HS-27A (cell line): ENCODE results near the gene MAP1LC3B2.
A peak's percentile ranks its signal among the peaks of the same experiment; 100 is the strongest.

Experiments used
- DNase-seq: peaks from one replicate; pipeline ENCODE4 v3.0.0-alpha.2; 2012; ENCODE audit warnings: low read depth, missing footprints

MAP1LC3B2 gene

DNA sequence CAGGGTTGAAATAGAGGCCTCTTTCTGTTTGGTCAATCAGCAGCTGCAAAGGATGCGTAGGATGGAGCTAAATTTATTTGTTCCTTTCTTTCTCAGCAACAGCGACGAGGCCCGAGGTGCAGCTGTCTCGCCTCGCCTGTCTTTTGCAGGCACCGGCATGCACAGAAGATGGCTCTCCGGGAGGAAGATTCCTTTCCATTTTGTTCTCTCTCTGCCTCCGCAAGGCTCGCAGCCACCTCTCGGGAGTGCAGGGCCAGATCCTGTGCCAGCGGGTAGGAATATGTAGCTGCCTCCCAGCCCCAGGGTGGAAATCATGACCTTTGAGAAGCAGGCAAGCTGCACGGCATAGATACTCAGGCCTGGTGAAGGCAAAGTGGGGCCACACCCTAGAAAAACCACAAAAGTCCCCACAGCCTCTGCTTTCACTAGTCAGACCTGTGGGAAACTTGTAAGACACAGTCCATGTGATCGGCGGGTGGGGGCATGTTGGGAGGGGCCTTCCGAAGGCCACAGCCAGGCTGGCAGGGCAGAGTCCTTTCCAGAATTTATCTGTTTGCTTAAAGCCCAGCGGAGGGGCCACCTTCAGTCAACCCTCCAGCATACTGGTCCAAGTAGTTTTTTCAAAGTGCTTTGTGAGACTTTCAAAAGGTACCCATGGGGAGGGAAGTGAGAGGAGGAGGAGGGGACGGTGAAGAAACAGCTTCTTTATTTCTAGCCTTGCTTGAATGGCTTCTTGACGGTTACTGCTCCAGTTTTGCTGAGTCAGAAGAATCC lies at the start of gene MAP1LC3B2:
Gene MAP1LC3B2 (plus strand): TSS at position 220 of the 774 bp plus-strand sequence. CDS start 16,562 bp downstream, outside the sequence.
- peak; percentile 39 for DNase-seq

DNA sequence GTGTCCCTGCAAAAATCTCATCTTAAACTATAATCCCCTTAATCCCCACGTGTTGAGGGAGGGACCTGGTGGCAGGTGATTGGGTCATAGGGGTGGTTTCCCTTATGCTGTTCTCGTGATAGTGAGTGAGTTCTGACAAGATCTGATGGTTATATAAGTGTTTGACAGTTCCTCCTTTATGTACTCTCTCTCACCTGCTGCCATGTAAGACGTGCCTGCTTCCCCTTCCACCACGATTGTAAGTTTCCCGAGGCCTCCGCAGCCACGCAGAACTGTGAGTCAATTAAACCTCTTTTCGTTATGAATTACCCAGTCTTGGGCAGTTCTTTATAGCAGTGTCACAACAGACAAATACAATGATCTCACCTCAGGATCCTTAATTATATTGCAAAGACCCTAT lies 45.2 kb upstream of the MAP1LC3B2 start:
- DNase-seq: no peak

DNA sequence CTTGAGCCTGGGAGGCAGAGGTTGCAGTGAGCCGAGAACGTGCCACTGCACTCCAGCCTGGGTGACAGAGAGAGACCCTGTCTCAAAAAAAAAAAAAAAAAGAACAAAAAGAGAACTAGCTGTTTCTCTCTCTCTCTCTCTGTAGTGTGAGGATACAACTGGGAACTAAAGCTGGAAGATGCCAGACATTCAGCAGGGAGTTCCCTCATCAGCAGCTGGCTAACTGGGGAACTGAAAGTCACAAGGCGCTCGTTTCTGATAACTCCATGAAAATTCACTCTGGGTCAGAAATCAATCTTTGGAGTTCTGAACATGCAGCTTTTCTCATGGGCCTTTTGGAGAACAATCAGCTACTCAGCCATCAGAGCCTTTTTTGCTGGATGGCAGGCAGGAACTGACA lies 43.5 kb upstream of the MAP1LC3B2 start:
- DNase-seq: no peak

DNA sequence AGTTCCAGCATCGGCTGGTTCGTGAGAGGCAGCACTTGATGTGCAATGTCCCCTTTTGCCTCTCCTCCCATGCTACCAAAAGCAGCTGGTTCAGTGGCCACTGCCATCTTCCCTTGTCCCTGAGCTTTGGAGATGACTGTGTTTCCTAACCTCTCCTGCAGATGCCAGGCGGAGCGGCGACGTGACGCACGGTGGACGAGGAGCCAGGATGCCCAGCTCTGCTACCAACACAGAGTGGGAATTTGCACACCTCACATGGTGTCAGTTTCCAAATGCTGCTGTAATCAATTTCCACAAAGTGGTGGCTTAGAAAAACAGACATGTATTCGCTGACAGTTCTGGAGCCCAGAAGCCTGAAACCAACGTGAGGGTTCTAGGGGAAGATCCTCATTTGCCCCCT lies 42.5 kb upstream of the MAP1LC3B2 start:
- DNase-seq: no peak

DNA sequence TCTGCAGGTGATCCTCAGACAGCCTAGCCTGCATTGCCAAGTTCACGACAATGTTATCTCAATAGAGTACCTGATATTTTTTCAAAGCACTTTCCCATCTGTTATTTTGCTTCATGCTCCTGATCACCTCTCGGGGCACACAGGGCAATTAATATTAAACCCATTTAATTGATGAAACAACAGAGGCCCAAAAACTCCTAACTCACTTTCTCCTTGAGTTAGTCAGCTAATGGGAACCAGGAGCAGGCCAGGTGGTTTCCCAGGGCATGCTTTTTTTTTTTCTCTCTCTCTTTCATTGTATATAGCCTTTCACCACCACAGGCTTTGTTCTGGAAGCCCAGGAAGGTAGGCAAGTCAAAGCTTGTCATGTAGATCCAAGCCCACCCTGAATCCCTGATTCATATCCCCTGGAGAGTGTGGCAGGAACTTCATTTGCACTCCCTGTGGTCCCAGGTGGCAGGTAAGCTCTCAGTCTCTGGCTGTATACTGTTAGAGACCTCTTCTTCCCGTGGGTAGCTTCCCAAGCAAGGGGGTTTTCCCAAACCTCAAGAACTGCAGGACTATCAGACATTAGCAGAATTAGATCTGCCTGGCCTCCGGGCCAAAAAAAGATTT lies 41.6 kb upstream of the MAP1LC3B2 start:
- no peak for DNase-seq

DNA sequence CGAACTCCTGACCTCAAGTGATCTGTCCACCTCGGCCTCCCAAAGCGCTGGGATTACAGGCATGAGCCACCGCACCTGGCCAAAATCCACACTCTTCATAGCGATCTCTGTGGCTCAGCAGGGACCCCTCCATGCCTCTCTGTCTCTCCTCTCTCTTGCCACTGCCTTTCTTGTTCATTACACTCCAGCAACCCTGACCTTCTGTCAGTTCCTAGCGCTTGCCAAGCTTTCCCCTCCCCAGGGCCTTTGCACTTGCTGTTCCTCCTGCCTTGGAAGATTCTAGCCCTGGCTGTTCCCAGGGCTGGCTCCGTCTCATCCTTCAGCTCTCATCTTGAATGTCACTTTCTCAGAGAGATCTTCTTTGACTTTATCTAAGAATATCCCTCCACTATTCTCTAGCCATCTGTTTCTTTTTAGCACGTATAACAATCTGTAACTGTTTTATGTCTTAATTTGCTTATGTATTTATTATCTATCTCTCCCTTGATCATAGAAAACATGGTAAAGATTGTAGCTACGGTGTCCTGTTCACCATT lies 38.9 kb upstream of the MAP1LC3B2 start:
- no peak for DNase-seq

DNA sequence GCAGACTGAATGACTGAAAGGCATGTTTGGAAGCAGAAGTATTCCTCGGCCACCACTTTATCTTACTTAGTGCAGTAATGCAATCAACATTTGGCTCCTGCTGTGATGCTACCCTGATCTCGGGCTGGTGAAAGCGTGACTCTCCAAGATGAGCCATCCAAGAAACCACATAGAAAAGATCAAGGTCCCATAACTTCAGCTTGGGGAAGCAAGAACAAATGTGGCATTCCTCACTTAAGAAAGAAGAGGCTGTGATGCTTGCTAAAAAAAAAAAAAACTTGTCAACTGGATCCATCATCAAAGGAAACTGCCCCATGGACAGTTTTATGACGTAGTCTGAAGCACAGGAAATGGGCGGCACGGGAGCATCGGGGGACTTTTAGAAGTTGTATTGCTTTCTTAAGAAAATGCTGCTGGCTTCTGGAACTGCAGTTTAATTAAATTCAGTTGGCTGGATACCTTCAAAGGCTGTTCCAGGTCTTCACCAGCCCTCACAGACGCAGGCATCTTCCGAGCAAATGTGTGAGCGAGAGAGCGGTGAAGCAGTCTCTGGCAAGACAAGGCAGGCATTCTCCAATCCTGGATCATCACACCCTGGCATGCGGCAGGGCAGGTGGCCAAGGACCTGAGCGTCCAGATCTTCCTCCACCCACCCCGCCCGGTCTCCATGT lies 38.2 kb upstream of the MAP1LC3B2 start:
- no peak for DNase-seq

DNA sequence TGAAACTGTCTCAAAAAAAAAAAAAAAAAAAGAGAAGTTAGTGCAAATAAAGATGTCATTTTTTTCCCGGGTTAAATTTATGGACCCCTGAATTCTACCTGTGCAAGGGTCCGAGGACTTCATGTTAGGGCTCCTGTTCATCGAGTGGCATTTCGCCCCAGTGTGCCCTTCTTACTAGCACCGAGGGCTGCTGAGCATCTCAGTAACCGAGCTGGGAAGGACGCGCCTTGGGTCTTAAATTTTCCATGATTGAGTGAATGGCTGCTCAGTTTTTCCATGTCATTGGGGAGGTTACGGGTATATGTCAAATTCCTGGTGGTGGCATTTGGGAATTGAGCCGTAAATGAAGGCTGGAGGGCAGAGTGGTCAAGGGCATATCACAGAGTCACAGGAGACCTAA lies 34.9 kb upstream of the MAP1LC3B2 start:
- DNase-seq: no peak

DNA sequence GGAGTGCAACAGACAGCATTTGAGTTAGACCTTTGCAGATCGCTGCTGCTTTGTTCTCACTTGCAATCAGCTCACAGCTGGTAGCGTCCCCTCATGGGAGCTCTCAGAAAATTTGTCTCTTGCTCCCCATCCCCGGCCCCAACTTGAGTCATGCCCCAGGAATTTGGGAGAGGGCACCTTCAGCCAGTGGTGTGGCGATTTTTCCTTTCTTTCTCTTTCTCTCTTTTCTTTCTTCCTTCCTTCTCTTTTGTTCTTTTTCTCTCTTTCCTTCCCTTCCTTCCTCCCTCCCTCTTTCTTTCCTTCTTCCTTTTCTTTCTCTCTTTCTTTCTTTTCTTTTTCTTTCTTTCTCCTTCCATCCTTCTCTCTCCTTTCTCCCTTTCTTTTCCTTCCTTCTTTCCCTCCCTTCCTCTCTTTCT lies 34.2 kb upstream of the MAP1LC3B2 start:
- DNase-seq: peak; percentile 34

DNA sequence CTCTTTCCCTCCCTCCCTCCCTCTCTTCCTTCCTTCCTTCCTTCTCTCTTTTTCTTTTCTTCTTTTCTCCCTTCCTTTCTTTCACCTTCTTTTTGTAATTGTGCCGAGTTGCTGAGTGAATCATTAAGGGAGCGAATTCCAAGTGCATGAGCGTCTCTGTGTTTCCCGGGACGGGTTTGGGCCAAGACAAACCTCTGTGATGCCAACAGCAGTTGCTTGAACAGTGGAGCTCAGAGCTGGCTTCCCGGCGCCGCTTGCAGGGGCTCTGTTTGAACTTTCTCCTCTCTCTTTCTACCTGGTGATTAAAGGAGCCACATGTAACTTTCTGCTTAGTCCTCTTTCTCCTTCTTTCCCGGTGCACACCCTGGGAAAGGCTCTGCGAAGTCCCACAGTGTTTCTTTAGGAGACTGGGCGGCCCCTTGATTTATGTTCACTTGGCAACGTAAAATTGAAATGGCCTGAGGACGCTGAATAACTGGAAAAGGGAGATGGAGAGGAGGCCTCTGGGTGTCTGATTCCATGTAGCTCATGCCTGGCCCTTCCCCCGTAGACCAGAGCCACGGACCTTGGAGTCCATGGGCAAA lies 33.7 kb upstream of the MAP1LC3B2 start:
- peak; percentile 75 for DNase-seq

DNA sequence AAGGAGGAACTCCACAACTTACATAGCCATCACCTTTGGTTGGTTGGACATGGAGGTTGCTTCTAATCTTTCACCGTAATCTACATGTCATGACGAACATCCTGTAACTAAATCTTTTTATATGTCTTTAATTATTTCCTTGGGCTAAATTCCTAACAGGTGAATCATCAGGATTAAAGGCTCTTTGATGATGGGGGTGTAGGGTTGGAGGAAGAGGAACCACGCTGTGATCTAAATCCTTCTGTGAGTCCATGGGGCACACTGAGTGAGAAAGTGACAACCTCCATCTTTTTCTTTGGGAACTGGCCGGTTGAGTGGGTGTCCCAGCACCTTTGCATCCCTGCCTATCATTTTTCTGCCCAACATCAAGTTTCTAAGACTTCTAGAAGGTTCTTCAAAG lies 31.1 kb upstream of the MAP1LC3B2 start:
- DNase-seq: peak; percentile 81

DNA sequence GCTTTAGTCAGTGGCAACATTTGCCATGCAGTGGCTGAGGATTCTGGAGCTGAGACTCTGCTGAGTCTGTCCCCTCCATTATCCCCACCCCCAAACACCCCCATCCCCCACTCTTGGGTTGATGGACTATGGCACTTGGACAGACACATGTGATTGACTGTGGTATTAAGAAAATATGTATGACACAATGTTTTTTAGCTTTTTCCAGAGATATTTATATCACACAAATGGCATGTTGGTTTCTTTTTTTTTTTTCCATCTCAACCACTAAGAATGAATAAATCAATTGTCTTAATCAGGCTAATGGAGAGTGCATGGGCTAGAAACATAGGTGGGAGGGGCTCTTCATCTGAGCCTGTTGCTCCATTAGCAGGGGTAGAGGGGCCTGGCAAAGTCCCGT lies 30.7 kb upstream of the MAP1LC3B2 start:
- DNase-seq: no peak

DNA sequence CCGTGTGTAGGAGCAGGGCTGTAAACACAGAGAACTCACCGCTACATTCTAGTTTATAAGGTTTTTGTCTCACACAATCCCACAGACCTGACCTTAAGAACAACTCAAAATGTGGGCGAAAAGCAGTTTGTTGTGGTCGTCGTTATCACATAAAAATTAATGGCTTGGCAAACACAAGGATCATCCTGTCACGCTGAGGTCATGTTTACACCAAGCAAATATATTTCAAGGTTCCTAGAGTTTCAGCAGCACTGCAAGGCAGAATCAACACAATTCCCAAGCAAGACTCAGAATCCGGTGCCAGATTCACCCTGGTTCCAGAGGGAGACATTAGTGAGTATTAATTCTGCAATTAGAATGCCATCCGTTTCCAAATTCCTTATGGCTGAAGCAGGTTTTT lies 30.1 kb upstream of the MAP1LC3B2 start:
- DNase-seq: no peak

DNA sequence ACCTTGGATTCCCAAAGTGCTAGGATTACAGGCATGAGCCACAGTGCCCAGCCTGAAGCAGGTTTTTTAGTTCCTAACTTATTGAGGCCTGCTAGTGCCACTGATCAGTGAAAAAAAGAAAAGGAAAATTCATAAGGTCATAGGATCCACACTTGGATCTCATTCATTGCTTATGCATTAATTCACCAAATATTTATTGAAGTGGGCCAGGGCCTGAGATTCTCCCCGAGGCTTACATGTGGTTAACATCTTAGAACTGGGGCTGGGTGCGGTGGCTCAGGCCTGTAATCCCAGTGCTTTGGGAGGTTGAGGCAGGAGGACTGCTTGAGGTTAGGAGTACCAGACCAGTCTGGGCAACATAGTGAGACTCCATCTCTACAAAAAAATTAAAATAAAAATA lies 29.5 kb upstream of the MAP1LC3B2 start:
- no peak for DNase-seq

DNA sequence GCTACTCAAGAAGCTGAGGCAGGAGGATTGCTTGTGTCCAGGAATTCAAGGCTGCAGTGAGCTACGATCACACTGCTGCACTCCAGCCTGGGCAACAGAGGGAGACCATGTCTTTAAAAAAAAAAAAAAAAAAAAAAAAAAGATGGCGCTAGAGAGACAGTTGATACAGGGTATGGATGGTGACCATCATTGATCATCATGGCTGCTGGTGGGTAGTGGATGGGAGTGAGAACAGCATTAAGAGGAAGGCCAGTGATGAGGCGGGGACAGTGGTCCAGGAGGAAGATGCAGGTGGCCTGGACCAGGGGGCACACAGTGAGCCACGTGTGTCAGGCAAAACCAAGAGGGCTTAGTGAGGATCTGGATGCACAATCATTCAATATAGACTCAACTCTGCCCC lies 26.8 kb upstream of the MAP1LC3B2 start:
- DNase-seq: no peak

DNA sequence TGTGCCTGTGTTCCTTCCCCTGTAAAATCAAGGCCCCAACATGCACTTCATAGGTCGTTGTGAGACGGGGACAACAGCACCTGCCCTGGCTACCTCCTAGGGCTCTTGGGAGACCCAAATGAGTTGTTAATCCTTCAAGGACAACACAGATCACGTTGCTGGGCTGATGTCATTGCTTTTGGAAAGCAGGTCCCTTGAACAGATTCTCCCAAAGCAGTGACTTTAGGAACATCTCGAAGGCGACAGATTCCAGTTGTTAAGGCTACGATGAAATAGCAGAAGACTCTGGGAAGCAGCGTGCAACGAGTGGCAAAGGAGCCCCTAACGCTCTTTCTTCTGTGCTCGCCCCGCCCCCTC lies 26.2 kb upstream of the MAP1LC3B2 start:
- DNase-seq: no peak

DNA sequence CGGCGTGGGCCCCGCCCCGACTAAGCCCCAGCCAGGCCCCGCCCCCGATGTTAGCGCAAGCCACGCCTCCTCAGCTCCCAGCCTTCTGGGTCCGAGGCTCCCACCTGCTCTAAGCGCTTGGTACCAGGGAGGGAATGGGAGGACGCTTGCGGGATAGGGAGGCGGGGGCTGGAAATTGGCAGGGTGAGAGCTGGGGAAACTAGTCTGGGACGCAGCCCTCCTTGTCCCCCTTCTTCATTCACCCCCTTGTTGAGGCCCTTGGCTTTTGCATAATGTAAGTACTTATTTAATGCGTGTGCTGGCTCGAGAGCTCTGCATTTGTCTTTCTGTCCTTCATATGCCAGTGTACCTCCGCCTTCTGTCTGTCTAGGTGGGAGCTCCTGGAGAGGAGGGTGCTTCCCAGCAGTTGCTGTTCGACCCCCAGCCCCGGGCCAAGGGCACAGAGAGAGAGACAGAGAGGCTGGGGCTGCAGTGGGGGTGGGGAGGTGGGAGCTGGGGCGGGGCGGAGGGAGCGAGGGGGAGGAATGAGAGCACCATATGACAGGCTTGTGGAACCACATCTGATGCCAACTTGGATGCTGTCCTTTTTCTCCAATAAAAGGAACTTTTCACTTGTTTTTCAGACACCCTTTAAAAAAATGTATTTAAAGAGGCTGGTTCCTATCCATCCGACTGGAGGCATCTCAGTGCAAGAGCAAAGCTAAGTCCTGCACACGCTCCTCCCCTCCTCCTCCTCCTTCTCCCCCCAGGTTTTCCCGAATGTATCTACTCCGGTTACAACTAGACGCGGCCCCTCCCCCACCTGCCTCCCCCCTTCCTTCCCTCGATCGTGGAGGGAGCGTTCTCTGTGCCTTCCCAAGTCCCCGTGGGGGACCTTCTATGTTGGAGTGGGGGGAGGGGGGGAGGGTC lies 25.6 kb upstream of the MAP1LC3B2 start:
- DNase-seq: peak; percentile 40

DNA sequence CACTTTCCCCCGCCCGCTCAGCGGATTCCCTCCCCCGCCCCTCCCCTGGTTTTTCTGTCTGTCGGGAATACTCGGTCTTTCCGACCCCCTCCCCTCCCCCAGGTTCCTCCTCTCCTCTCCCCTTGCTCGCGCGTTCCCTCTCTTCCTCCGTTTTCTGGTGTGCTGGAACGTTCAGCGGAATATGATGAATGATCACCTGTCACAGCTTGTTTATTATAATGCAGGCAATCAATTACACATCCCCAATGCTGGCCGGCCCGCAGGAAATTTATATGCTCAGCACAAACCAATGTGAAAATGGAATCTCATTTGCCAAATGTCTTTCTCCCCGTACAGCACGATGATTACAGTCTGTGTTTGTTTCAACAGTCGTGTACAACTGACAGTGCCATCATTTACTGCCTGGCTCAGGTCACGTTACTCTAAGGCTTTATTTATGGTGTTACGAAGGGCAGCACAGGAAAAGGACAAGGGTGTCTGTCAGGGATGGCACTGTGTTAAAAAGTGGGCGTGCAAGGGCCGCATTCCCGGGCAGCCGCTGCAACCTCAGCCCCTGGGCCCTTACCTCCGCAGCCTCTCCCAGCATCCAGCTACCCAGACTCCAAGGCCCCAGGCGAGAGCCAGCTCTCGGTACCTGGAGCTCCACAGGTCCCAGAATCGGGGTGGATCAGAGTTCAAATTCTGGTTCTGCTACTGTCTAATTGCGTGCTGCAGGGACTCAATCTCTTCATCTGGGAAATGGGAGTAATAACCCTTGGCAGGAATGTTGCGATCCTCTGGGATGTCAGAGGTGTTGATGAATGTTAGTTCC lies 24.7 kb upstream of the MAP1LC3B2 start:
- DNase-seq: no peak

DNA sequence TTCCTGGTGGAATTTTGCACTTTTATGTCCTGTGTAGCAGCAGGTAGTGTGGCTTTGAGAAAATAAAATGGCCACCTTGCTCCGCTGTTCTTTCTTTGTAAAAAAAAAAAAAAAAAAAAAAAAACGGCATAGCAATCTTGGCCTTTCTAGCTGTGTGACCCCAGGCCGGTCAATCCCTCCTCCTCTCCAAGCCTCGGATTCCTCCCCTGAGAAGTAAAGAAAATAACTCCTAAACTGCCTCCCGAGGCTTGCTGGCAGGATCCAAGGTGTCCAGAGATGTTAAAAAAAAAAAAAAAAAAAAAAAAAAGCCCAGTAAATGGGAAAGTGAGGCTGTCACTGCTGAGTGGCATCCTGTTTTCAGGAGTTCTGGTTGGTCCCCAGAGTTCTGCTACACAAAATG lies 23.9 kb upstream of the MAP1LC3B2 start:
- no peak for DNase-seq

DNA sequence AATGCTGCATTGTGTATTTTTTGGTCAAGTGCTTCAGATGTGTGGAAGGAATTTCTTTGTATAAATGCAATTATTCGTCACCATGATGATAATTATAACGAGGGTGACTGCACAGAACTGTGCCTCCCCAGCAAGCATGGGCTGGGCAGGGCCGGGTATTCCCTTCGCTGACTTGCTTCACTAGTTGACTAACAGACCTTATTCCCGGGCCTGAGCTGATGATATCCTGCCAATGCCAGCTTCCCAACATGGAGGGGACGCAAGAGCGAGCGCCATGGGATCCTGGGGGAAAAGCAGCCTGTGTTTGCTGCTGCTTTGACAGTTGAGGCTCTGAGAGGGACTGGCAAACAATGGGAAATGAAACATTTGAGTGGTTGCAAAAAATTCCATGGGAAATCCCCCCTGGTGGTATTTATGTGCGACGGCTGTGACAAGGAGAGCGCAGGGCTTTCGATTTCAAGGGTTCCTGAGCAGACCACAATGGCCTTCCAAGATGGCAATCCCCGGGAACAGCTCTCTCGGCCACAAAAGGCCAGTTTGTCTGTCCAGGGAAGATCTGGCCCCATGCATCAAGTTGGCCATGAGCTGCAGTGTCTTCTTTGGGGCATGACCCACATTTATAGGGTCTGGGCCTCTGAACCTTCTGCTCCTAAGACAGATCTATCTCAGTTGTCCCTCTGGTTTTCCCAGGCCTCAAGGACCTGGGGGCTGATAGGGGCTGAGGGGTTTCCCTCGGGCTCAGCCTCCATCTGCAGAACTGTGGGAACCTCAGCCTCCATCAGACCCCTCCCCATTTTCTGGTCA lies 21.9 kb upstream of the MAP1LC3B2 start:
- DNase-seq: no peak
